Measurements from ENCODE around the gene CHAF1A.

- TF ChIP-seq CTCF (IDR thresholded peaks at IDR 0.05; ENCODE audit: borderline replicate concordance, extremely low read depth, low read length, poor library complexity, severe bottlenecking) (no peak), EZH2 (IDR thresholded peaks at IDR 0.05; ENCODE audit: borderline replicate concordance, low read depth, low read length, severe bottlenecking) (no peak)
Observed at GRCh38 chr19:4425537-4425936, 23.1 kb downstream of the CHAF1A start.
